GM21381 (cell line): ENCODE data around the gene CD2AP.
"Not testable (repeated sequence)": the region's sequence is repeated elsewhere in the genome, so short reads cannot be mapped to it uniquely, and the experiment has no call there.

Experiments used
- ATAC-seq: cut with Tn5 transposase; IDR thresholded peaks from one replicate; pipeline ENCODE4 v1.9.1; 2021; ENCODE audit warnings: mild to moderate bottlenecking, moderate library complexity; ENCODE audit not compliant: unreplicated experiment

The CD2AP gene

GRCh38 chr6:47631269-47631772, 153.7 kb downstream of the CD2AP start:
- peak; percentile 42 for ATAC-seq

GRCh38 chr6:47631797-47632196, 154.2 kb downstream of the CD2AP start:
- ATAC-seq = no peak

GRCh38 chr6:47633141-47633540, 155.6 kb downstream of the CD2AP start:
- no peak for ATAC-seq

- ATAC-seq = no peak
These were observed 156.8 kb downstream of the CD2AP start for GRCh38 chr6:47634210-47635047.

GRCh38 chr6:47646689-47647088, 169.1 kb downstream of the CD2AP start:
- ATAC-seq = no peak

- ATAC-seq = no peak
These were observed 169.6 kb downstream of the CD2AP start for GRCh38 chr6:47647188-47647587.

GRCh38 chr6:47647626-47648025, 170.0 kb downstream of the CD2AP start:
- ATAC-seq = not testable (repeated sequence)

GRCh38 chr6:47648031-47648430, 170.4 kb downstream of the CD2AP start:
- ATAC-seq = no peak

- ATAC-seq = no peak
These were observed 173.2 kb downstream of the CD2AP start for GRCh38 chr6:47650553-47651432.

- no peak for ATAC-seq
These were observed 173.9 kb downstream of the CD2AP start for GRCh38 chr6:47651505-47651944.

GRCh38 chr6:47653706-47654105, 176.1 kb downstream of the CD2AP start:
- ATAC-seq = no peak

- no peak for ATAC-seq
These were observed 176.7 kb downstream of the CD2AP start for GRCh38 chr6:47654255-47654654.

- no peak for ATAC-seq
These were observed 178.4 kb downstream of the CD2AP start for GRCh38 chr6:47655719-47656595.

GRCh38 chr6:47661960-47662359, 184.4 kb downstream of the CD2AP start:
- ATAC-seq = no peak

- no peak for ATAC-seq
These were observed 186.1 kb downstream of the CD2AP start for GRCh38 chr6:47663462-47664216.

- ATAC-seq = no peak
These were observed 187.5 kb downstream of the CD2AP start for GRCh38 chr6:47665112-47665511.

GRCh38 chr6:47669684-47670513, 192.3 kb downstream of the CD2AP start:
- no peak for ATAC-seq

- no peak for ATAC-seq
These were observed 193.3 kb downstream of the CD2AP start for GRCh38 chr6:47670851-47671250.

- ATAC-seq = no peak
These were observed 194.2 kb downstream of the CD2AP start for GRCh38 chr6:47671777-47672176.
